Endothelial cell (in vitro differentiated cells): ENCODE data around the gene PRKAR1A. TPM values are rescaled to one million over a fixed set of nuclear protein-coding genes. Genes with fewer than 3 reads are reported as not detected.
"Not testable (repeated sequence)": the region's sequence is repeated elsewhere in the genome, so short reads cannot be mapped to it uniquely, and the experiment has no call there.

Source experiments
- DNase-seq: peaks from one replicate; pipeline ENCODE4 v3.0.0; 2021; ENCODE audit warnings: low spot score
- H3K27ac Mint-ChIP-seq: one replicate; pipeline ENCODE4 v1.8.0; 2021; ENCODE audit warnings: mixed read lengths, inconsistent platforms; ENCODE audit not compliant: unreplicated experiment
- H3K27me3 Mint-ChIP-seq: one replicate; pipeline ENCODE4 v1.8.0; 2021; ENCODE audit warnings: mild to moderate bottlenecking, moderate library complexity, mixed read lengths, inconsistent platforms; ENCODE audit not compliant: unreplicated experiment
- H3K36me3 Mint-ChIP-seq: one replicate; pipeline ENCODE4 v1.8.0; 2021; ENCODE audit warnings: mild to moderate bottlenecking, low read depth, mixed read lengths, inconsistent platforms; ENCODE audit not compliant: unreplicated experiment
- H3K4me1 Mint-ChIP-seq: one replicate; pipeline ENCODE4 v1.8.0; 2021; ENCODE audit warnings: mild to moderate bottlenecking, mixed read lengths, inconsistent platforms; ENCODE audit not compliant: unreplicated experiment
- H3K4me3 Mint-ChIP-seq: one replicate; pipeline ENCODE4 v1.8.0; 2021; ENCODE audit warnings: mild to moderate bottlenecking, mixed read lengths, inconsistent platforms; ENCODE audit not compliant: unreplicated experiment
- H3K9me3 Mint-ChIP-seq: one replicate; pipeline ENCODE4 v1.8.0; 2021; ENCODE audit warnings: mixed read lengths, inconsistent platforms; ENCODE audit not compliant: unreplicated experiment
- total RNA-seq: library from RNA; stranded (reverse); fragmentation: NEBNext Ultra II Directional; extraction: Animal tissue kit (Norgen Biotek cat#: 25700); gene quantifications from one replicate; pipeline ENCODE4 v1.2.1, GENCODE V29; 2021; ENCODE audit not compliant: unreplicated experiment
- TF ChIP-seq, protein P1 (sequence below): fragments of 200-600 bp; sonication (generic); IDR thresholded peaks from one replicate; pipeline ENCODE4 v1.5.0; 2021; ENCODE audit warnings: antibody characterized with exemption; ENCODE audit not compliant: unreplicated experiment

The PRKAR1A gene
- total RNA-seq, 1 donor from 2014 or later, result 248 TPM

DNA sequence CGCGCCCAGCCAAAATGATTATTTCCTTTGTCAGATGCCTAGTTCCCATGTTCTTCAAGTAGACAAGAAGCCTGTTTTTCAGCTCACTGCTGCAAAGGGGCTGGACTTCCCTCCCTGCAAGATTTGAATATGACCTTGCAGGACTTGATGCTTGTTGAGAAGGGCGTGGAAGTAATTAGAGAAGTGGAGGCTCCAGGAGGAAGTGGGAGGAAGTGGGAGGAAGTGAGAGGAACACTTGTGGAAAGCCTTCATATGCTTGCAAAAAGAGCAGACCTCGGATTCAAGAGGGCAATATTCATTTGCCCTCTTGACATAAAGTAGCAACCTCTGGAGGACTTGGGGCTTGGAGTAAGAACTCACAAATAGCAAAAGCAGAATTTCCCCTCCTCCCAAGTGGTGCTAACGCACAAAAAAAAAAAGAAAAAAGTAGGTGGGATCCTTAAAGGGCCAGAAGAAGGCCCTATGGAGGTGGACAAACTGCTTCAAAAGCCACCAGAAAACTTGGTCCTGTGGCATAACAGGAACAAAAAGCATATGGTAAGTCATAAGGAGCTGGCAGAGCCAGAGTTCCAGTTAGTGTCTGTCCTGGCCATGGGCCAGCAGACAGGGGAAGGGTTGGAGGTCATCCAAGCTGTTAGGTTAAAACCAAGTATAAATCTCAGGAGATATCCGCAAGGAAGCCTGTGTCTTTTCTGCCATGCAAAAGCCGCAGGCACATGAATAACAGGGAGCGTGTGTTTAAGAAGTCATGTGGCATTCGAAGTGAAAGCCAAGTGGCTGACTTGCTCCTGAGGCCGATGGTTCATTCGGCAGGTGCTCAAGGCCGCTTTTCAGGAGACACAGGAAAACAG lies 20.6 kb upstream of the PRKAR1A start:
- TF ChIP-seq, protein P1, sequence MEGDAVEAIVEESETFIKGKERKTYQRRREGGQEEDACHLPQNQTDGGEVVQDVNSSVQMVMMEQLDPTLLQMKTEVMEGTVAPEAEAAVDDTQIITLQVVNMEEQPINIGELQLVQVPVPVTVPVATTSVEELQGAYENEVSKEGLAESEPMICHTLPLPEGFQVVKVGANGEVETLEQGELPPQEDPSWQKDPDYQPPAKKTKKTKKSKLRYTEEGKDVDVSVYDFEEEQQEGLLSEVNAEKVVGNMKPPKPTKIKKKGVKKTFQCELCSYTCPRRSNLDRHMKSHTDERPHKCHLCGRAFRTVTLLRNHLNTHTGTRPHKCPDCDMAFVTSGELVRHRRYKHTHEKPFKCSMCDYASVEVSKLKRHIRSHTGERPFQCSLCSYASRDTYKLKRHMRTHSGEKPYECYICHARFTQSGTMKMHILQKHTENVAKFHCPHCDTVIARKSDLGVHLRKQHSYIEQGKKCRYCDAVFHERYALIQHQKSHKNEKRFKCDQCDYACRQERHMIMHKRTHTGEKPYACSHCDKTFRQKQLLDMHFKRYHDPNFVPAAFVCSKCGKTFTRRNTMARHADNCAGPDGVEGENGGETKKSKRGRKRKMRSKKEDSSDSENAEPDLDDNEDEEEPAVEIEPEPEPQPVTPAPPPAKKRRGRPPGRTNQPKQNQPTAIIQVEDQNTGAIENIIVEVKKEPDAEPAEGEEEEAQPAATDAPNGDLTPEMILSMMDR, result no peak
- Mint-ChIP-seq H3K9me3 (no peaks in the 10 kb centered on the region), H3K36me3 (no peaks in the 10 kb centered on the region), H3K4me1 (peaks cover 2% of the 10 kb centered on the region), H3K4me3 (no peak overlapping the region), H3K27me3 (peaks cover 8% of the 10 kb centered on the region), H3K27ac (no peak overlapping the region)
- no peak for DNase-seq

DNA sequence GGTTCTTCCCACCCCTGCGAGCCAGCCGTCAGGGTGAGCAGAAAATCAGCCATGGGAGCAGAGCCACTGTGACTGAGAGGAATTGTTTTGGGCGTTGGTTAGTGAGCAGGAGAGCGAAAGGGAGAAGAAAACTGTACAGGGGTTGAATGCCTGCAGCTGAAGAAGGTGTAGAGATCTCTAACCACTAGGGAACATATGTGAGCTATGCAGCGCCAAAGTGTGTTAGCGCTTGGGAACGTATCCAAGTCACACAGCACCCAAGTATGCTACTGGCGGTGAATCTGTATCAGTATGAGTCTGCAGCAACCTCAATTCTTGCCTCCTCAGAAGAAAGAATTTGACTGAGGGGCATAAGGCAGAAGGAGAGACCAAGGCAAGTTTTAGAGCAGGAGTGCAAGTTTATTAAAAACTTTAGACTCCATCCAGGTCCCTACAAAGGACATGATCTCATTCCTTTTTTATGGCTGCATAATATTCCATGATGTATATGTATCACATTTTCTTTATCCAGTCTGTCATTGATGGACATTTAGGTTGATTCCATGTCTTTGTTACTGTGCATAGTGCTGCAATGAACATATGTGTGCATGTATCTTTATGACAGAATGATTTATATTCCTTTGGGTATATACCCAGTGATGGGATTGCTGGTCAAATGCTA lies 19.7 kb upstream of the PRKAR1A start:
- H3K27me3 Mint-ChIP-seq, H3K27ac Mint-ChIP-seq, H3K9me3 Mint-ChIP-seq, H3K36me3 Mint-ChIP-seq, H3K4me3 Mint-ChIP-seq, DNase-seq, H3K4me1 Mint-ChIP-seq: not testable (repeated sequence)

DNA sequence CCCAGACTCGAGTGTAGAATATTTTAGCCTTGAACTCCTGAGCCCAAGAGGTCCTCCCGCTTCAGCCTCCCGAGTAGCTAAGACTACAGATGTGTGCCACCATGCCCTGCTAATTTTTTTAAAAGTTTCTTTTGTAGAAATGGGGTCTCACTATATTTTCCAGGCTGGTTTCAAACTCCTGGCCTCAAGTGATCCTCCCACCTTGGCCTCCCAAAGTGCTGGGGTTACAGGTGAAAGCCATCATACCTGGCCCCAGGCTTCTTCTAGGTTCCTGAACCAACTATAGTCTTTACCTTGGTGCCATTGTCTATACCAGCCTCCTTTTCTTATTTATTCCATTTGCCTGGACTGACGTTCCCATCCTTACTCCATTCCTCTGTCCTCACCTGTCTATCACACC lies 17.1 kb upstream of the PRKAR1A start:
- Mint-ChIP-seq H3K4me3 (no peak overlapping the region), H3K4me1 (peaks cover 2% of the 10 kb centered on the region), H3K27ac (no peak overlapping the region), H3K9me3 (no peaks in the 10 kb centered on the region), H3K36me3 (no peaks in the 10 kb centered on the region), H3K27me3 (peaks cover 8% of the 10 kb centered on the region)
- TF ChIP-seq, protein P1, result no peak
- no peak for DNase-seq

DNA sequence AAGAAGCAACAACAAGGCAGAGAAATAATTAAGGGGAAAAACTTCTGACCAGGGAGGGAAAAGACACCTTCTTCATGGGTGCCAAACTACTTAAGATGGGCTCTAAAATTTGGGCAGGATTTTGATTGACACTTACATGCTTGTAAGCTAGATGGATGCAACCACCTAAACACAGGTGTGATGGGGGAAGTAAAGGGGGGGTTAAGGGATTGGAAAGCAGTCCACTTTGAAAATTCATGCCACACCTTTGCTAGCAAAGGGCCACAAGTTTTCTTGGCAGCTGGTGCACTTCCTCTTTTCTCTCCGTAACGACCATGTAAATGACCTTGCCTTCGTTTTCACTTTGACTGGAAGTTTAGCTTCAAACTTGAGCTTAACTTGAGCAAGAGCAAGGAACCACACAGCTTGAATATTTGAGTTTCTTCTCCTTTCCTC lies 14.3 kb upstream of the PRKAR1A start:
- TF ChIP-seq, protein P1, result no peak
- H3K4me1 Mint-ChIP-seq, result no peaks in the 10 kb centered on the region
- DNase-seq, result no peak
- H3K9me3 Mint-ChIP-seq, result no peaks in the 10 kb centered on the region
- no peak overlapping the region for H3K27ac Mint-ChIP-seq
- H3K4me3 Mint-ChIP-seq, result no peak overlapping the region
- peaks cover 13% of the 10 kb centered on the region for H3K27me3 Mint-ChIP-seq
- no peaks in the 10 kb centered on the region for H3K36me3 Mint-ChIP-seq

DNA sequence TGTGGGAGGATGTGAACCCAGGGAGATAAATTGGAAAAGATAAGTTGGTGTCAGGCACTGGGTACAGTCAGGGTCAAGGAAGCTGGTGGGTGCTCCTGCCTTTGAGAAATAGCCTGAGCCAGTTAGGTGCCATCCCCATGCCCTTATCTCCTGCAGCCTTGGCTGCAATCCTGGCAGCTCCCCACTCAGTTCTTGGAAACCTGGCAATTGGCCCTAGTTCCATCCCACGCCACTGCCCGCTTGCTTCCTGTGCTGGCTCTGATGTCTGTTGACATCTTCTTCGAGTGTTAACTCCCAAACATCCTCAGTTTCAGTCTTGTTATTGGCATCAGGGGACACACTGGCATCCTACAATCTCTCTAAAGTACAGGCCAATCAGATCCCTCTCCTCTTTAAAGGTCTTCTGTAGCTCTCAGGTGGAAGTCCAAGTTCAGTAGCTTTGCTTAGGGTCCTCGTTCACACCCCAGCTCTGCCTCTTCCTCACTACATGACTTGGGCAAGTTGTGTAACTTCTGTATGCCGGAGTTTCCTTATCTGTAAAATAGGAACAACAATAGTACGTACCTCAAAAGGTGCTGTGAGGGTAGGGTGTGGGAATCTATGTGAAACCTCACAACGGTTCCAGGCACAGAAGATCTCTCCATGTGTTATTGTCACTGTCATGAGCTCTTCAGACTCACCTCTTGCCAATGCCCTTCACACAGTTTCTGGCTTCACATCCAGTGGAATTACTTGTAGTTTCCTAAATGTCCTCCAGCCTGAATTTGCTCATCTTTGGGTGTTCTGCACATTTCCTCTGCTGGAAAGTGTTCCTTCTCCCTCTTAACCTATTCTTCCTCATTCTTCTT lies 13.5 kb upstream of the PRKAR1A start:
- no peaks in the 10 kb centered on the region for H3K9me3 Mint-ChIP-seq
- H3K36me3 Mint-ChIP-seq, result no peaks in the 10 kb centered on the region
- H3K4me1 Mint-ChIP-seq, result no peaks in the 10 kb centered on the region
- peaks cover 13% of the 10 kb centered on the region for H3K27me3 Mint-ChIP-seq
- TF ChIP-seq, protein P1, result no peak
- H3K4me3 Mint-ChIP-seq, result no peak overlapping the region
- no peak overlapping the region for H3K27ac Mint-ChIP-seq
- no peak for DNase-seq
